ENCODE data around the gene SMARCC2. TPM values are rescaled to one million over a fixed set of nuclear protein-coding genes. Genes with fewer than 3 reads are reported as not detected.

The SMARCC2 gene
- total RNA-seq, result 67.1 TPM
- long read RNA-seq, full-length matches to known transcripts, result 97 of 213 reads
- long read RNA-seq, partial matches to known transcripts, result 19 of 213 reads
- long read RNA-seq, other reads (novel, unspliced or antisense), result 97 of 213 reads

GRCh38 chr12:56189099-56189917, at the start of gene SMARCC2:
Gene SMARCC2, minus strand, starts transcription at chr12:56189483. Its CDS starts 22 bp downstream, at chr12:56189461.
- peaks cover 27% of the 10 kb centered on the region for H3K36me3 ChIP-seq
- DNase-seq, result peak; percentile 87
- peak within 1 kb of the TSS; percentile 87 for H3K27ac ChIP-seq (replicated peaks)
- peaks cover 36% of the 10 kb centered on the region for H3K4me1 ChIP-seq
- no peaks in the 10 kb centered on the region for H3K9me3 ChIP-seq (replicated peaks)
- peak within 1 kb of the TSS; percentile 94 for H3K4me3 ChIP-seq
- no peaks in the 10 kb centered on the region for H3K27me3 ChIP-seq (ENCODE audit: low read depth)
- intact Hi-C loops (cut with micrococcal nuclease), result no loop called here
- TF ChIP-seq, protein P1, sequence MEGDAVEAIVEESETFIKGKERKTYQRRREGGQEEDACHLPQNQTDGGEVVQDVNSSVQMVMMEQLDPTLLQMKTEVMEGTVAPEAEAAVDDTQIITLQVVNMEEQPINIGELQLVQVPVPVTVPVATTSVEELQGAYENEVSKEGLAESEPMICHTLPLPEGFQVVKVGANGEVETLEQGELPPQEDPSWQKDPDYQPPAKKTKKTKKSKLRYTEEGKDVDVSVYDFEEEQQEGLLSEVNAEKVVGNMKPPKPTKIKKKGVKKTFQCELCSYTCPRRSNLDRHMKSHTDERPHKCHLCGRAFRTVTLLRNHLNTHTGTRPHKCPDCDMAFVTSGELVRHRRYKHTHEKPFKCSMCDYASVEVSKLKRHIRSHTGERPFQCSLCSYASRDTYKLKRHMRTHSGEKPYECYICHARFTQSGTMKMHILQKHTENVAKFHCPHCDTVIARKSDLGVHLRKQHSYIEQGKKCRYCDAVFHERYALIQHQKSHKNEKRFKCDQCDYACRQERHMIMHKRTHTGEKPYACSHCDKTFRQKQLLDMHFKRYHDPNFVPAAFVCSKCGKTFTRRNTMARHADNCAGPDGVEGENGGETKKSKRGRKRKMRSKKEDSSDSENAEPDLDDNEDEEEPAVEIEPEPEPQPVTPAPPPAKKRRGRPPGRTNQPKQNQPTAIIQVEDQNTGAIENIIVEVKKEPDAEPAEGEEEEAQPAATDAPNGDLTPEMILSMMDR (IDR thresholded peaks at IDR 0.05; ENCODE audit: borderline replicate concordance), result peak; percentile 77

DNA sequence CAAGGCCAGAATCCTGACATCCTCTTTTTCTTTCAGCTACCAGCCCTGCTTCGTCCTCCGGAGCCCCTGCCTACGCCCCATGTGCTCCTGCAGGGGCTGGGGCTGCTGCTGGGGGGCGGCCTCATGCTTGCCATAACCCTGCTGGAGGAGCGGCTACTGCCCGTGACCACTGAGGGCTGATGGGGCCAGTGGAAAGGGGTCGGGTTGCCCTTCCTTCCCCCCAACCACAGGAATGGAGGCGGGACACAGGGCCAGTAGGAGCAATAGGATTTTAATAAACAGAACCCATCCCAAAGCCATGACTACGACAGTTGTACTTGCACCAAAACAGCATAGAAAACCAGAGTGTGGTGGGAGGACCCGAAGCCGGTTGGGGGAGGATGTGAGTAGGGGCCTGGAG, 48.3 kb upstream of the SMARCC2 start:
- Histone ChIP-seq H3K9me3 (replicated peaks) (no peaks in the 10 kb centered on the region), H3K4me3 (no peak overlapping the region), H3K36me3 (peaks cover 34% of the 10 kb centered on the region), H3K27me3 (ENCODE audit: low read depth) (no peaks in the 10 kb centered on the region), H3K27ac (replicated peaks) (no peak overlapping the region), H3K4me1 (no peaks in the 10 kb centered on the region)
- TF ChIP-seq, protein P1 (IDR thresholded peaks at IDR 0.05; ENCODE audit: borderline replicate concordance), result no peak
- DNase-seq, result no peak
- intact Hi-C loops (cut with micrococcal nuclease), result no loop called here

DNA sequence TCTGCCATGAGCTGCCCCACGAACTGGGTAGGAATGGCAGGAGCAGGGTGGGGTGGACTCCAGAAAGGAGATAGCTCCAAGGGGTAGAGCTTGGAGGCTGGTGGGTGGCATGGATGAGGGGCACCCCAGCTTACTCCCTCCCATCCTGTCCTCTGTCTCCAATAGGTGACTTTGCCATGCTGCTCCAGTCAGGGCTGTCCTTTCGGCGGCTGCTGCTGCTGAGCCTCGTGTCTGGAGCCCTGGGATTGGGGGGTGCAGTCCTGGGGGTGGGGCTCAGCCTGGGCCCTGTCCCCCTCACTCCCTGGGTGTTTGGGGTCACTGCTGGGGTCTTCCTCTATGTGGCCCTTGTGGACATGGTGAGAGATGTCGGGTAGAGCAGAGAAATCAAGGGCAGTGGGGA, 47.7 kb upstream of the SMARCC2 start:
- Histone ChIP-seq H3K36me3 (peaks cover 28% of the 10 kb centered on the region), H3K27ac (replicated peaks) (no peak overlapping the region), H3K9me3 (replicated peaks) (no peaks in the 10 kb centered on the region), H3K27me3 (ENCODE audit: low read depth) (no peaks in the 10 kb centered on the region), H3K4me3 (no peak overlapping the region), H3K4me1 (no peaks in the 10 kb centered on the region)
- DNase-seq, result no peak
- intact Hi-C loops (cut with micrococcal nuclease), result no loop called here
- TF ChIP-seq, protein P1 (IDR thresholded peaks at IDR 0.05; ENCODE audit: borderline replicate concordance), result no peak

- TF ChIP-seq, protein P1 (IDR thresholded peaks at IDR 0.05; ENCODE audit: borderline replicate concordance), result no peak
- intact Hi-C loops (cut with micrococcal nuclease), result no loop called here
- Histone ChIP-seq H3K27ac (replicated peaks) (no peak overlapping the region), H3K4me3 (no peak overlapping the region), H3K36me3 (peaks cover 19% of the 10 kb centered on the region), H3K9me3 (replicated peaks) (no peaks in the 10 kb centered on the region), H3K27me3 (ENCODE audit: low read depth) (no peaks in the 10 kb centered on the region), H3K4me1 (no peaks in the 10 kb centered on the region)
- DNase-seq, result no peak
These were observed 46.8 kb upstream of the SMARCC2 start for GRCh38 chr12:56236091-56236490.

DNA sequence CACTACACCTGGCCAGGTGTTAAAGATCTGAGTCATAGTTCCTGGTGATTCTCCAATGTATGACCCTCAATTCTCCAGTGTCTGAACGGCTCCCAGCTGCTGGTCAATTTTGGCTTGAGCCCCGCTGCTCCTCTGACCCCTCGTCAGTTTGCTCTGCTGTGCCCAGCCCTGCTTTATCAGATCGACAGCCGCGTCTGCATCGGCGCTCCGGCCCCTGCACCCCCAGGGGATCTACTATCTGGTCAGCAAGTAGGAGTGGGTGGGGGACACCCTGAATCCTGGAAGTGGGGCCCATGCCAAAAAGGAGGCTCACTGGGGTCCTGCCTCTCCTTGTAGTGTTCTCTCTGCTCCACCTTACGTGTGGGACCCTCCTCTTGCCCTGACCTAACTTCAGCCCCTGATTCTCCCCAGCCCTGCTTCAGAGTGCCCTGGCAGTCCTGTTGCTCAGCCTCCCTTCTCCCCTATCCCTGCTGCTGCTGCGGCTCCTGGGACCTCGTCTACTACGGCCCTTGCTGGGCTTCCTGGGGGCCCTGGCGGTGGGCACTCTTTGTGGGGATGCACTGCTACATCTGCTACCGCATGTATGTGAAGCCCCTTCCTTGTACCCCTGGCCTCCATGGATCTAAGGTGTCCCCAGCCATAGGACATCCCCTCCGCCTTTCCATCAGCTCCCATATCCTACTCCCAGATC, 45.6 kb upstream of the SMARCC2 start:
- H3K27ac ChIP-seq (replicated peaks), result no peak overlapping the region
- H3K4me1 ChIP-seq, result no peaks in the 10 kb centered on the region
- DNase-seq, result no peak
- intact Hi-C loops (cut with micrococcal nuclease), result no loop called here
- no peaks in the 10 kb centered on the region for H3K9me3 ChIP-seq (replicated peaks)
- H3K36me3 ChIP-seq, result peaks cover 8% of the 10 kb centered on the region
- no peak overlapping the region for H3K4me3 ChIP-seq
- TF ChIP-seq, protein P1 (IDR thresholded peaks at IDR 0.05; ENCODE audit: borderline replicate concordance), result no peak
- H3K27me3 ChIP-seq (ENCODE audit: low read depth), result no peaks in the 10 kb centered on the region

Measured in left ventricle myocardium inferior (tissue), 1 donor.